ENCODE measurements around the gene INHBE.
"Not testable (repeated sequence)": the region's sequence is repeated elsewhere in the genome, so short reads cannot be mapped to it uniquely, and the experiment has no call there.

INHBE gene

DNA sequence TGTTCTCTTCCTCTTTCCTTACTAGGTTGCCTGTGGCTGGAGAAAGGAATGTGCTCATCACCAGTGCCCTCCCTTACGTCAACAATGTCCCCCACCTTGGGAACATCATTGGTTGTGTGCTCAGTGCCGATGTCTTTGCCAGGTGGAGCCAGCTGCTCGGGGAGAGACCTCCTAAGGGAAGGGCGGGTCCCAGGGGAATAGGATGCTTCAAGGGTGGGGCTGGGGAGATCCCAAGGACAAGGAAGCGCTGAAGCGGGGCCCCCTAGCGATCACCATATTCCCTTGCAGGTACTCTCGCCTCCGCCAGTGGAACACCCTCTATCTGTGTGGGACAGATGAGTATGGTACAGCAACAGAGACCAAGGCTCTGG is 43.0 kb downstream of the INHBE start:
- no peak for DNase-seq (ENCODE audit: low spot score)

DNA sequence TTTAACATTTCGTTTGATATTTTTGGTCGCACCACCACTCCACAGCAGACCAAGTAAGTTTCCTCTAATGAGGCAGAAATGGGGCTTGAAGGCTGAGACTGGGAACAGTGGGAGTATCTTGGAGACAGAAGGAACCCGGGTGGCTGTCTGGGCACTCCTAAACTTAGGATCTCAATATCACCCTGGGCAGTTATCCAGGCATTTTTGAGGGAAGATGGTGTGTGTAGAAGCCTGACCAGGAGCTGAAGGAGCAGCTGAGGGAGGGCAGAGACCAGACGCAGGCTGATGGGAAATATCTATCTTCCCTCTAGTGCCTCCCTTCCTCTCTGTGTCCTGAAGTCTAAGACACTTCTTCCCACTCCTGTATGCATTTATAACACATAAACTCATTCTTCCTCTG is 43.5 kb downstream of the INHBE start:
- no peak for DNase-seq (ENCODE audit: low spot score)

DNA sequence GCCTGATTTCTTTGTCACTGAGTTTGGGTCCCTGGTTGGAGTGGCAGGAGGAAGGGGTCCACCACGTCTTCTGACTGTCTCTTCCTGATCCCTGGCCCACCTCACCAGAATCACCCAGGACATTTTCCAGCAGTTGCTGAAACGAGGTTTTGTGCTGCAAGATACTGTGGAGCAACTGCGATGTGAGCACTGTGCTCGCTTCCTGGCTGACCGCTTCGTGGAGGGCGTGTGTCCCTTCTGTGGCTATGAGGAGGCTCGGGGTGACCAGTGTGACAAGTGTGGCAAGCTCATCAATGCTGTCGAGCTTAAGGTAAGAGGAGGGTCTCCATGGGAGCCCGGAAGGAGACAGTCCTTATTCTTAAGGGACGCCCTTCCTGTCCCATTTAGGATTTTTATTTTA is 45.1 kb downstream of the INHBE start:
- no peak for DNase-seq (ENCODE audit: low spot score)

DNA sequence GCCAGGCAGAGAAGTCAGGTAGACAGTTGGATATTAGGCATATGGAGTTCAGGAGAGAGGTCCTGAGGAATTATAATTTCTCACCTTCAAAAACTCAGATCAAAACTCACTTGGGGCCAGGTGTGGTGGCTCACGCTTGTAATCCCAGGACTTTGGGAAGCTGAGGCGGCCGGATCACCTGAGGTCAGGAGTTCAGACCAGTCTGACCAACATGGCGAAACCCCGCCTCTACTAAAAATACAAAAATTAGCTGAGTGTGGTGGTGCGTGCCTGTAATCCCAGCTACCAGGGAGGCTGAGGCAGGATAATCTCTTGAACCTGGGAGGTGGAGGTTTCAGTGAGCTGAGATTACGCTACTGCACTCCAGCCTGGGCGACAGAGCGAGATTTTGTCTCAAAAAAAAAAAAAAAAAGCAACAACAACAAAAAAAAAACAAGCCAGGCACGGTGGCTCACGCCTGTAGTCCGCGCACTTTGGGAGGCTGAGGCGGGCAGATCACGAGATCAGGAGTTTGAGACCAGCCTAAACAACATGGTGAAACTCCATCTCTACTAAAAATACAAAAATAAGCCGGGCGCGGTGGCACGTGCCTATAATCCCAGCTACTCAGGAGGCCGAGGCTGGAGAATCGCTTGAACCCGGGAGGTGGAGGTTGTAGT is 47.3 kb downstream of the INHBE start:
- DNase-seq (ENCODE audit: low spot score), result not testable (repeated sequence)

DNA sequence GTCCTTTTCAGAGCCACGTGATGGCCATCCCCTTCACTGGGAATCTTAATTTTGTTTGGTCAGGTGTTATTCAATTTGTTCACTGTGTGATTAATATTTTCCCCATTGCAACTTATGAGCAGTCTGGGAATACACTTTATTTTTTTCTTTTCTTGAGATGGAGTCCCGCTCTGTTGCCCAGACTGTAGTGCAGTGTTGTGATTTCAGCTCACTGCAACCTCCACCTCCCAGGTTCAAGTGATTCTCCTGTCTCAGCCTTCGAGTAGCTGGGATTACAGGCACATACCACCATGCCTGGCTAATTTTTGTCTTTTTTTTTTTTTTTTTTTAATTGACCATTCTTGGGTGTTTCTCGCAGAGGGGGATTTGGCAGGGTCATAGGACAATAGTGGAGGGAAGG is 51.4 kb downstream of the INHBE start:
- not testable (repeated sequence) for DNase-seq (ENCODE audit: low spot score)
